ENCODE results near the gene CFAP57. TPM values are rescaled to one million over a fixed set of nuclear protein-coding genes. Genes with fewer than 3 reads are reported as not detected.
A peak's percentile ranks its signal among the peaks of the same experiment; 100 is the strongest.
"Not testable (repeated sequence)": the region's sequence is repeated elsewhere in the genome, so short reads cannot be mapped to it uniquely, and the experiment has no call there.

Gene CFAP57
- polyA plus RNA-seq (ENCODE audit: insufficient read length in 10 of 10) = under 1 TPM; 0.11 to 0.88 (median 0.21) TPM
- long read RNA-seq, donor 1 = 0 reads
- long read RNA-seq, donor 2 = 0 reads
- long read RNA-seq, donor 3 = 0 reads
- long read RNA-seq, donor 4 = 0 reads
- long read RNA-seq, donor 5 = 0 reads
- long read RNA-seq, donor 6, partial matches to known transcripts = 32 of 57 reads
- long read RNA-seq, donor 6, other reads (novel, unspliced or antisense) = 25 of 57 reads
- long read RNA-seq, donor 7 = 0 reads
- long read RNA-seq, donor 8 = 0 reads
- long read RNA-seq, donor 9 = 0 reads

DNA sequence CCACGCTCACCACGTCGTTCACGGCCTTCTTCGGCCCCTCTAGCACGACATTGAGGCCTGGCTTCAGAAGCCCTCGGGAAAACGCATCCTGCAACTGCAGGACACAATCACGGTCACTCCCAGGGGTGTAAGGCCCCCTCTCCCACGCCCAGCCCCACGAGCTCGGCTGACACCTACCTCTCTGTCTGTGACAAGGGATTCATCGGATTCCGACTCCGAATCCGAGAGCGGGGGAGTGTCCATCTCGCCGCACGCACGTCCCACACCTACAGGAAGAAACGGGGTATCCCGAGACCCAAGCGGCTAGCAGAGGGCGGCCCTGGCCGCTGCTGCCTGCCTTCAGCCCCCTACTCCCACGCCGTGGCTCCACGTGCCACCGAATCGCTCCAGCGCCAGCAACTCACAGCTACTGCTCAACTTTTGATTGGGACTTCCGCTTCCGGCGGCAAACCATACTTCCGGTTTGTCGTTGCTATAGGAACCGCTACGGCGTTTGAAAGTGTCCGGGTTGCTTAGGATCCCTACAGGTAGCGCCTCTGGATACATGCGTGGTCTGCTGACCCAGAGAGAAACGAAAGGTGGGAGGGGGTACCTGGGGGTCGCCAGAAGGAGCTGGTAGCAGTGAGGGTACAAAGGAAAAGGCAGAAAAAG, at the start of gene CFAP57, which contains the start of gene EBNA1BP2:
Gene CFAP57 (plus strand): TSS at position 455 of the 651 bp plus-strand sequence. CDS start 424 bp downstream, outside the sequence.
Gene EBNA1BP2 (minus strand): TSS at position 415 of the 651 bp plus-strand sequence. CDS start 172 bp downstream, at position 243.
- DNase-seq = peak; percentile 94 to 98 (median 94)

DNA sequence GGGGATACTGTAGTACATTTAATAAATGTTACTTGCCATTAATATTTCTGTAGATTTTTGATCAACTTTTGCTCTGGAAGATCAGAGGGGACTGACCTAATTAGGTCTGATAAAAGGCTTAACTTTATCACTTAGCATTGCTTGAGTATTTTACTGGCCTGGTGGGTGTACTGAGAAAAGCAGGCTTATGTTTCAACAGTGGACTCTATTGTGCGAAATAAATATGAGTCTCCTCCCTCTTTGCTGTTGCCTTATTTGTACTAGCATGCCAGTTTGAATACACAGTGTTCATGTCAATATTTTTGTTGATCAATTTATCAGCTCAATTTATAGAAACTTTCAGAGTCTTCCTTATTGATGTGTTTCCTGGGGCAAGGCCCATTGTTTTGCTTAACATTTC, 49.1 kb upstream of the CFAP57 start:
- DNase-seq = no peak

GRCh38 chr1:43128816-43129215, 43.3 kb upstream of the CFAP57 start:
- DNase-seq = no peak

DNA sequence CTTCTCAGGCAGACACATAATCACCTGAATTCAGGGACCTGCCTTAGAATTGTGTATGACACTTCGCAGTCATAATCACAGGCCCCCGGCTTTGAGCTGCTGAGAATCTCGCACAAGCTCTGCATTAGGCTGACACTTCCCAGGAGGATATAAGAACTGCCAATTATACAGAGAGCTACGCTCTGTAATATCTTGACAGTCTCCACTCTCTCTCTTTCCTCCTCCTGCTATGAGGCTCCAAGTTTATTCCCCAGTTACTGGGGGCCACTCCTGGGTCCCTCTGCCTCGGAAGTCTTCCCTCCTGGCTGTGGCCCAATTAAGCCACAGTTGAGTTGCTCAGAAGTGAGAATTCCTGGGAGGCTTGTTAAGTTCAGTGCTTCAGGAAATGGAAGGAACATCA, 42.7 kb upstream of the CFAP57 start:
- no peak for DNase-seq

DNA sequence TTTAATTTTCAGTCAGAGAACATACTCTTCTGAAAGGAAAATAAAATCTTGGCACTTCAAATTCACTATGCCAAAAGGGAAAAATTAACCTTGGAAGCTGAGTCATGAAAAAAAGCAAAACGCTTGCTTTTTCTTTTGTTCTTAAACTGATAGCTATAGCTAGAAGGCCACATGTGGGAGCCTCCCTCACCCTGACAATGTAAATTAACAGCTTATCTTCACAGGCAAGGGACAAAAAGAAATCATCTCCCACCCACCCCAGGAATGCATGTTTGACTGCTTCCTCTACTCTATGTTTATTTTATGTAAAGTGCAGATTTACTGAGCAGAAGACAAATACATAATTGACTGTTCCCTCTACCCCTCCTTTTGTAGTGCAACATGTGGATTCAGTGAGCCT, 38.1 kb upstream of the CFAP57 start:
- no peak for DNase-seq

DNA sequence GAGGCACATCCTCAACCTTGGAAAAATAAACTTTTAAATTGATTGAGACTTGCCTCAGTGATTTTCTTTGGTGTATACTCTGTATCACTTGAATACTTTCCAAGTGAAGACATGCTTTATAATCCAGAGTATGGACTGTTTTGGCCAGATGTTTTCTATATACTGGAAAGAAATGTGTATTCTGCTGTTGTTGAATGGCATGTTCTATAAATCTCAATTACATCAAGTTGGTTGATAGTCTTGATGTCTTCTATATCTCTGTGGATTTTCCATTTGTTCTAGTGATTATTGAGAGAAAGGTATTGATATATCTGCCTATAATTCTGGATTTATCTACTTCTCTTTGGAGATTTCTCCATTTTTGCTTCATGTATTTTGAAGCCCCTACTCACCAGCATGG, 37.5 kb upstream of the CFAP57 start:
- DNase-seq = no peak

- DNase-seq = no peak
Measured at GRCh38 chr1:43135857-43136781, 36.0 kb upstream of the CFAP57 start.

- peak in 1 of 3 donors; percentile 2 for DNase-seq
Measured at GRCh38 chr1:43137445-43138052, 34.6 kb upstream of the CFAP57 start.

- DNase-seq = not testable (repeated sequence)
Measured at GRCh38 chr1:43139295-43139694, 32.8 kb upstream of the CFAP57 start.

- no peak for DNase-seq
Measured at GRCh38 chr1:43140010-43140409, 32.1 kb upstream of the CFAP57 start.

GRCh38 chr1:43140583-43140982, 31.5 kb upstream of the CFAP57 start:
- no peak for DNase-seq

DNA sequence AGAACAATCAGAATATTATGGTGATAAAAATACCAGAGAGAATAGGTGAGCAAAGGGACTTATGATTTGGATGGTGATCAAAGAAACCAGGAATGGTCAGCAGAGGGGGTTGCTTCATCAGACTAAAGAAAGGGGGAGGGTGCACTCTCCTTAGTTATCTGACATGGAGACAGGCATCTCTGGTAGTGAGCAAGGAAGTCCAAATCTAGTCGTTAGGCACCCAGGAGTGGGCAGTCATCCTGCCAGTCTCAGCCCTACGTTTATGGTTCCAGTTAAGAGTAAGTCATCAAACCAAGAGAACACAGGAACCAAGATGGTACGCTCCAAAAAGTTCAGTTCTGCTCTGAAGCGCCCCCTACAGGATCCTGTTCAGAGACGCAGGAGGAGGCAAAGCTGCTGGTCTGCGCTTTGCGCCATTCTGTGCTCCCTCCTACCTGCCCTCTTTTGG, 28.7 kb upstream of the CFAP57 start:
- DNase-seq = peak in 1 of 3 donors; percentile 1

DNA sequence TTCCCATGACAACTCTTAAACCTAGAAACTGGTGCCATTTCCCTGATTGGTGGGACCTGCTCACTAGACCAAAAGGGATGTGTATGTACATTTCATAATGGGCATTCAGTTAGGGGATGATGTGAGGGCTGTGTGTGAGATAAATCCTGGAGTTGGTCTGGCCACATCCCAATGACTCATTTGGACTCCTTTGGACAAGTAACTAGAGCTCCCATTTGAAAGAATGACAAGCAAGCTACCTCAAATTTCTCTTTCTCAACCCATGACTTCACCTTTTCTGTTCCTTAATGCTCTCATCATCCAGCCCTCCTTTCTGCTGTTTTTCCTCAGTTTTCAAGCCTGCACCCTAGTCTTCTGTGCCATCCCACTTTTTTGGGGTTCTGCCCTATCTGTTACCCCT, 27.9 kb upstream of the CFAP57 start:
- peak in 1 of 3 donors; percentile 9 for DNase-seq

DNA sequence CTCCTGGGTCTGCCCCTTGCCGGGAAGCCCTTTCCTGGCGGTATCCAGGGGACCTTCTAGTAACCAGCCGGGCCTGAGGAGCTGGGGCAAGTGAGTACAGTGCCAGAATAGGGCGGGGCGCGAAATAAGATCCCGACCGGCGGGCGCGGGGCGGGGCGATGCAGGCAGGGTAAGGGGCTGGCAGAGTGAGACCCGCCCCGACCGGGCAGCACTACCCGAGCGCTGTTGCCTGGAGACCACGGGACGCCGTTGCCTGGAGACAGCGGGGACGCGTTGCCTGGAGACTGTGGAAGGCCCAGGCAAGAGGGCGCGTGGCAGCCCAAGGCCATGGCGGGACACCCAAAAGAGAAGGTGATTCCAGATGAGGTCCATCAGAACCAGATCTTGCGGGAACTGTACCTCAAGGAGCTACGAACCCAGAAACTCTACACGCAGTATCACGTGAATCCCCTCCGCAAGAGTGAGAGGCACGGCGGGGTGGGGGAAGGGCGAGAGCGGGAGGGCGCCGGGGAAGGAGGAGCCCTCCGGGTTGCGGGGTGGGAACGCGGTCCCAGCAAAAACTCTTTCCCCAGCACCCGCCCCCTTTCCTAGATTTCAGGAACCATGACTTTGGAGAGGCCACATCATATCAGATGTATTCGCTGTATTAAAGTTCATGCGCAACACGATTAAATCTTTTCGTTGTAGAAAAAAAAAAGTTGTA, 24.4 kb upstream of the CFAP57 start:
- DNase-seq = peak; percentile 42 to 82 (median 66)

DNA sequence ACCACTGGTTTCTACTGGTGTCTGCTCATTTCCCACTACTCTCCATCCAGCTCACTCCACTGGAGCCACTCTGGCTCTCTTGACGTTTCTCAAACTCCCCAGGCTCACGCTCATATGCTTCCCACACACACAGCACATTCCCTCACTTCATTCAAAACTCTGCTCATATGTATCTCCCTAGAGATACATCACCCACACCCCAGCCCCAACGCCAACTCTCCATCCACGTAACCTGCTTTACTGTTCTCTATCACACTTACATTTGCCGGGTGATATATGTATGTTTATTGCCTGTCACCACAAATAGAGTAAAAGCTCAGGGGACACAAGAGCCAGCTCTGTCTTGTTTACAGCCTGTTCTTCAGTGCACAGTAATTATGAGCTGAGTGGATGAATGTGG, 22.2 kb upstream of the CFAP57 start:
- DNase-seq = no peak

GRCh38 chr1:43152866-43153265, 19.3 kb upstream of the CFAP57 start:
- no peak for DNase-seq

DNA sequence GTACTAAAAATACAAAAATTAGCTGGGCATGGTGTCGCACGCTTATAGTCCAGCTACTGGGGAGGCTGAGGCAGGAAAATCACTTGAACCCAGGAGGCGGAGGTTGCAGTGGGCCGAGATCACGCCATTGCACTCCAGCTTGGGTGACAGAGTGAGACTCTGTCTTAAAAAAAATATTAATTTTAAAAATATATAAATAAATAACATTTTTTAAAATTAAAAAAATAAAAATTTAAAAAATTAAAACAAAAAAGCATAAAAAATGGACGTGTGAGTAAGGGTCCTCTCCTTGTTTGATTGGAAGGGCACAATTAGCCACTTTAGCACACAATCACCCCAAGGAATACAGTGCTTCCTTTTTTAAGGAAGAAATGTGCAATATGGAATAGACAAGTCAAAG, 18.7 kb upstream of the CFAP57 start:
- no peak for DNase-seq

GRCh38 chr1:43156026-43156425, 16.1 kb upstream of the CFAP57 start:
- no peak for DNase-seq

GRCh38 chr1:43165162-43165561, 7.0 kb upstream of the CFAP57 start:
- no peak for DNase-seq

DNA sequence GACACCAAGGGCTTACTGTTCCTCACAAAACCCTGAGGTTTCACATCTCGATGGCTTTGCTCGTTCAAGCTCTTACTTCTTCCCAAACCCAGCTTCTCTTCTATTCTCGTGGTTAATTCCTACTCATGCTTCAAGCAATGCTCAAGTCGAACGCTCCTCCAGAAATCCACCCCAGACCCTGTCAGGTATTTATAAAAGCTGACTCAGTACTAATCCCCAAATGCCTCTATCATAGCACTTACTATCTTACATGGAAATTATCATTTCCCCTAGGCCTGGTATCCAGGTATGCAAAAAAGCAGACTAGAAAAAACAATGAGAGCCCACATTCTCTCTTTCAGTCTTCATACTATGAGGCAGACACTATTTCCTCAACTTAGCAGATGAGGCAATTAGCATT, 6.4 kb upstream of the CFAP57 start:
- no peak for DNase-seq

- DNase-seq = no peak
Measured at GRCh38 chr1:43171312-43171875, 736 bp upstream of the CFAP57 start.

Measured in muscle of back (tissue), 13 donors.